ENCODE results near the gene PAK5. TPM values are rescaled to one million over a fixed set of nuclear protein-coding genes. Genes with fewer than 3 reads are reported as not detected.

Gene PAK5
- total and polyA plus RNA-seq, 2 of the 13 experiments (the other 11 are each of a cell fraction or from before 2014, with no cell fraction given): not detected

DNA sequence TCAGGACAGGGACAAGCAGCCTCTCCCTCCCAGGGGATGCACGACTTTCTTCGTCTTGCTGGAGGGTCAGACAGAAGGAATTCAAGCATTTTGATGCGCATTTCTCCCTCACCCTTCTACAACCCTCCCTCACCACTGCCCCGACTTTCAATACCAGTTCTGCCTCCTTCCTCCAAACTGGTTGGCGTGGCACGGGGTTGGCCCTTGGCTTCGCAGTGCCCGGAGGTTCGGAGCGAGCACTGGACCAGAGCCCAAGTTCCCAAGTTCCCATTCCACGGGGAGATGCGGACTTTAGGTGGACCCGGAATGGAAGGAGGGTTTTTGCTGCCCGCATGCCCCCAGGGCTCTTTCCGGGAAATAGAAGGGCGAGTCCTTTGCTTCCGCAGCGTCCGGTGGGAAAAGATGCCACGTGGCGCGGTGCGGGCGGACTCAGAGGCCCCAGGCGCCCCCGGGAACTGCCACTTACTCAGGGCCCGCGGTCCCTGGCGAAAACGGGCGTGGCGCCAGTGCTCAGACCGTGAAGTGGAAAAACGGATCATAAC lies 332.5 kb downstream of the PAK5 start:
- Histone ChIP-seq H3K27ac (ENCODE audit: extremely low read length, insufficient read depth, low read length) (no peak overlapping the region), H3K36me3 (replicated peaks in 1 of 2; ENCODE audit: control insufficient read depth in 1 of 2, insufficient read depth in 2 of 2, low read length in 2 of 2) (no peaks in the 10 kb centered on the region), H3K4me1 (ENCODE audit: insufficient read depth, low read length) (no peaks in the 10 kb centered on the region), H3K9me3 (ENCODE audit: low read length) (no peaks in the 10 kb centered on the region), H3K9ac (ENCODE audit: insufficient read depth, low read depth, low read length) (no peak overlapping the region), H4K20me1 (ENCODE audit: insufficient read depth, low read length) (no peaks in the 10 kb centered on the region), H3K4me3 (replicated peaks in 1 of 3; ENCODE audit: insufficient read depth in 1 of 3, low read depth in 2 of 3, low read length in 3 of 3) (no peak overlapping the region), H2AFZ (ENCODE audit: low read length) (no peak overlapping the region), H3K27me3 (ENCODE audit: control insufficient read depth in 1 of 2, insufficient read depth in 2 of 2, low read length in 2 of 2) (peaks cover 5 to 53% of the 10 kb centered on the region in 2 experiments), H3K4me2 (ENCODE audit: low read depth, low read length) (no peak overlapping the region), H3K79me2 (ENCODE audit: insufficient read depth, low read length) (no peaks in the 10 kb centered on the region)
- 24% methylated on average over 34 of the region's 34 CpGs for WGBS (ENCODE audit: low lambda C conversion rate)
- ATAC-seq (no peak), DNase-seq (ENCODE audit: low spot score) (no peak), FAIRE-seq (no peak)
- ChIA-PET CTCF (ENCODE audit: low intra/inter-chr PET ratio, low total read pairs) (no interaction called here), POLR2A (no interaction called here)
- no TSS peak for BruUV-seq (replicated peaks)
- intact Hi-C loops (cut with micrococcal nuclease; ENCODE audit: unreplicated experiment): no loop called here
- TF ChIP-seq TCF7L2 (IDR thresholded peaks at IDR 0.05; ENCODE audit: low read depth, low read length) (no peak), ZSCAN12 (CRISPR knock-in tag; IDR thresholded peaks at IDR 0.05) (no peak), NFE2L2 (IDR thresholded peaks at IDR 0.05; ENCODE audit: low read length) (no peak), RCOR2 (CRISPR knock-in tag; IDR thresholded peaks at IDR 0.05) (no peak)
- TF ChIP-seq, protein P1, sequence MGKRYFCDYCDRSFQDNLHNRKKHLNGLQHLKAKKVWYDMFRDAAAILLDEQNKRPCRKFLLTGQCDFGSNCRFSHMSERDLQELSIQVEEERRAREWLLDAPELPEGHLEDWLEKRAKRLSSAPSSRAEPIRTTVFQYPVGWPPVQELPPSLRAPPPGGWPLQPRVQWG (CRISPR knock-in tag; IDR thresholded peaks at IDR 0.05; ENCODE audit: borderline replicate concordance, low read depth): no peak
- in situ Hi-C loops (cut with HindIII; ENCODE audit: extremely low pct_ligation_motif_present, low pct_unique_long_range_greater_than_20kb): no loop called here

DNA sequence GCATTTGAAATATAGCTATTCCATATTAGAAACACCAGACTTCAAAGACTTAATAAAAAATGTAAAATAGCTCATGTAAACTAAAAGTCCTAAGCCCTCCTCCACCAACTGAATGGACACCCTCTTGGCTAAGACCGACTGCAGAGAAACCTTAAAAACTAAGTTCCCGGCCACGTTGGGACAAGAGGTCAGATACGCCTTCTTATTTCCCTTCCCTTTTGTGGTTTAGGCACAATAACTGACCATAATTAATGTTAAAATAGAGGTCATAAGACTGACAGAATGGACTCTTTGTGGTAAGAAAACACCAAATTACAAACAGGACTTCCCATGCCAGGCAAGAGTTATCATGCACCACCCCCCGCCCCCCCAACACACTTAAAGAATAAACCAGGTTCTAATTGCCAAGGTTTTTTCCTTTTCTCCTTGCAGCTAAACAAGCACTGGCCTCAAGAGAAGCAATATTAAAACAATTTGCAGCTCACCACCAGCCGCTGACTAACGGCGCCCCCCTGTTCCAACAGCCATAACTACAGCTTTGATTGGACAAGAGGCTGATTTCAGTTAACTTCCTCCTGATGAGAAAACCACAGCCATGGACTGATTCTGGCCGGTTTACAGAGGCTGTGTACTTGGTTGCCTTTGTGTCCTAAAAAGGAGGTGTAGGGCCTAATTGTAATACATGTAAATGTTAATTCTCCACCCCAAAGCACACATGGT lies 335.2 kb downstream of the PAK5 start:
- intact Hi-C loops (cut with micrococcal nuclease; ENCODE audit: unreplicated experiment) (no loop called here), in situ Hi-C loops (cut with HindIII; ENCODE audit: extremely low pct_ligation_motif_present, low pct_unique_long_range_greater_than_20kb) (no loop called here)
- Histone ChIP-seq H3K79me2 (ENCODE audit: insufficient read depth, low read length) (no peaks in the 10 kb centered on the region), H3K27me3 (ENCODE audit: control insufficient read depth in 1 of 2, insufficient read depth in 2 of 2, low read length in 2 of 2) (peaks cover 5 to 36% of the 10 kb centered on the region in 2 experiments), H3K9ac (ENCODE audit: insufficient read depth, low read depth, low read length) (no peak overlapping the region), H4K20me1 (ENCODE audit: insufficient read depth, low read length) (no peaks in the 10 kb centered on the region), H3K9me3 (ENCODE audit: low read length) (no peaks in the 10 kb centered on the region), H3K4me3 (replicated peaks in 1 of 3; ENCODE audit: insufficient read depth in 1 of 3, low read depth in 2 of 3, low read length in 3 of 3) (no peak overlapping the region), H3K36me3 (replicated peaks in 1 of 2; ENCODE audit: control insufficient read depth in 1 of 2, insufficient read depth in 2 of 2, low read length in 2 of 2) (no peaks in the 10 kb centered on the region), H2AFZ (ENCODE audit: low read length) (no peak overlapping the region), H3K4me2 (ENCODE audit: low read depth, low read length) (no peak overlapping the region), H3K27ac (ENCODE audit: extremely low read length, insufficient read depth, low read length) (no peak overlapping the region), H3K4me1 (ENCODE audit: insufficient read depth, low read length) (no peaks in the 10 kb centered on the region)
- no peak for ATAC-seq
- ChIA-PET POLR2A (no interaction called here), CTCF (ENCODE audit: low intra/inter-chr PET ratio, low total read pairs) (no interaction called here)
- no peak for FAIRE-seq
- no TSS peak for BruUV-seq (replicated peaks)
- WGBS (ENCODE audit: low lambda C conversion rate): 19% methylated on average over 9 of the region's 9 CpGs
- no peak for DNase-seq (ENCODE audit: low spot score)
- TF ChIP-seq MYNN (CRISPR knock-in tag; IDR thresholded peaks at IDR 0.05; ENCODE audit: low read depth) (no peak), ZNF550 (CRISPR knock-in tag; IDR thresholded peaks at IDR 0.05; ENCODE audit: borderline replicate concordance) (no peak)
- TF ChIP-seq, protein P2, sequence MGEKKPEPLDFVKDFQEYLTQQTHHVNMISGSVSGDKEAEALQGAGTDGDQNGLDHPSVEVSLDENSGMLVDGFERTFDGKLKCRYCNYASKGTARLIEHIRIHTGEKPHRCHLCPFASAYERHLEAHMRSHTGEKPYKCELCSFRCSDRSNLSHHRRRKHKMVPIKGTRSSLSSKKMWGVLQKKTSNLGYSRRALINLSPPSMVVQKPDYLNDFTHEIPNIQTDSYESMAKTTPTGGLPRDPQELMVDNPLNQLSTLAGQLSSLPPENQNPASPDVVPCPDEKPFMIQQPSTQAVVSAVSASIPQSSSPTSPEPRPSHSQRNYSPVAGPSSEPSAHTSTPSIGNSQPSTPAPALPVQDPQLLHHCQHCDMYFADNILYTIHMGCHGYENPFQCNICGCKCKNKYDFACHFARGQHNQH (CRISPR knock-in tag; IDR thresholded peaks at IDR 0.05): no peak
